Endothelial cell of umbilical vein (primary cell): ENCODE data around the gene RAB3B. TPM values are rescaled to one million over a fixed set of nuclear protein-coding genes. Genes with fewer than 3 reads are reported as not detected.

Experiments used
- Bru-seq: library from RNA; stranded (reverse); fragments of 400-500 nt; gene quantifications from one replicate; lab custom pipeline; 2021; lab: Mats Ljungman, UMichigan
- BruChase-seq, 2 experiments: library from RNA; stranded (reverse); fragments of 400-500 nt; gene quantifications; one replicate each; lab custom pipeline; 2021; lab: Mats Ljungman, UMichigan
- BruUV-seq: library from RNA; stranded (reverse); fragments of 400-500 nt; replicated peaks from 2 replicates; lab custom pipeline; 2021; lab: Mats Ljungman, UMichigan
- CTCF ChIA-PET: fragments of 300-600, 350-600 bp; sonication (Branson Sonifier 250); formaldehyde crosslinking; loops from one replicate; lab custom pipeline; 2021; ENCODE audit warnings: antibody characterized with exemption, inconsistent platforms; lab: Charles Lee
- POLR2A ChIA-PET: fragments of 300-600, 350-600 bp; sonication (Branson Sonifier 250); formaldehyde crosslinking; loops from one replicate; lab custom pipeline; 2021; ENCODE audit warnings: antibody characterized with exemption, inconsistent platforms; lab: Charles Lee
- DNase-seq: peaks from one replicate; pipeline ENCODE4 v3.0.0-alpha.2; 2011; ENCODE audit warnings: low read depth, low spot score
- FAIRE-seq: peaks from 2 replicates; lab custom pipeline; 2011; peaks lifted over from hg19 to GRCh38; lab: Jason Lieb, UNC
- H2AFZ ChIP-seq: 2 replicates; pipeline ENCODE4 v1.6.0; 2012; ENCODE audit warnings: low read depth, low read length, control low read depth, inconsistent platforms
- H3K27ac ChIP-seq: 2 replicates; pipeline ENCODE4 v1.5.1; 2011; ENCODE audit warnings: low read depth, mild to moderate bottlenecking, control low read depth, low read length, moderate library complexity; ENCODE audit not compliant: insufficient read depth
- H3K27me3 ChIP-seq, 2 experiments: 2 replicates each; pipeline versions ENCODE4 v1.6.0 to v1.6.1; 2011; ENCODE audit warnings: low read length in 2 of 2, mixed read lengths in 1 of 2; ENCODE audit not compliant: control insufficient read depth in 2 of 2, insufficient read depth in 2 of 2
- H3K36me3 ChIP-seq, 2 experiments: 2 replicates in 1 of 2; 3 replicates in 1 of 2; pipeline ENCODE4 v1.5.1; 2011; ENCODE audit warnings: low read length in 2 of 2, mild to moderate bottlenecking in 1 of 2, moderate library complexity in 1 of 2; ENCODE audit not compliant: control insufficient read depth in 2 of 2, insufficient read depth in 2 of 2; ENCODE audit errors: extremely low read depth in 1 of 2
- H3K4me1 ChIP-seq: 3 replicates; pipeline ENCODE4 v1.5.1; 2011; ENCODE audit warnings: mild to moderate bottlenecking, low read length; ENCODE audit not compliant: control insufficient read depth, insufficient read depth; ENCODE audit errors: extremely low read depth
- H3K4me2 ChIP-seq: 2 replicates; pipeline ENCODE4 v1.6.1; 2011; ENCODE audit warnings: low read length, control low read depth, mixed read lengths; ENCODE audit not compliant: insufficient read depth
- H3K4me3 ChIP-seq, 3 experiments: fragments of 200-600 bp in 1 of 3; sonication (generic), shearing (Covaris generic) in 1 of 3; replicated peaks in 1 of 3; 2 replicates each; pipeline ENCODE4 v1.5.1; 2011 to 2016; ENCODE audit warnings: control low read depth in 3 of 3, low read length in 3 of 3, mild to moderate bottlenecking in 2 of 3, inconsistent platforms in 1 of 3, low read depth in 1 of 3, moderate library complexity in 1 of 3; ENCODE audit not compliant: insufficient read depth in 1 of 3
- H3K79me2 ChIP-seq: 2 replicates; pipeline ENCODE4 v1.6.0; 2012; ENCODE audit warnings: low read length, inconsistent platforms; ENCODE audit not compliant: control insufficient read depth, insufficient read depth
- H3K9ac ChIP-seq: replicated peaks from 2 replicates; pipeline ENCODE3; 2011; ENCODE audit warnings: low read length, control low read depth; ENCODE audit not compliant: insufficient read depth; ENCODE audit errors: extremely low read depth
- H3K9me1 ChIP-seq: replicated peaks from 3 replicates; pipeline ENCODE4 v1.6.0; 2011; ENCODE audit warnings: mild to moderate bottlenecking, low read length; ENCODE audit not compliant: control insufficient read depth, insufficient read depth; ENCODE audit errors: extremely low read depth
- H3K9me3 ChIP-seq: replicated peaks from 2 replicates; pipeline ENCODE4 v1.5.1; 2012; ENCODE audit warnings: low read length, inconsistent platforms; ENCODE audit not compliant: control insufficient read depth, insufficient read depth
- H4K20me1 ChIP-seq: replicated peaks from 2 replicates; pipeline ENCODE3; 2011; ENCODE audit warnings: mild to moderate bottlenecking, low read length; ENCODE audit not compliant: control insufficient read depth, insufficient read depth; ENCODE audit errors: extremely low read depth
- EZH2 ChIP-seq: IDR thresholded peaks from 2 replicates; pipeline ENCODE4 v1.6.1; 2012; ENCODE audit warnings: borderline replicate concordance, low read depth, mild to moderate bottlenecking, moderate library complexity, low read length, inconsistent platforms; ENCODE audit not compliant: severe bottlenecking
- FOS ChIP-seq: IDR thresholded peaks from 2 replicates; pipeline ENCODE4 v1.6.1; 2011; ENCODE audit warnings: mild to moderate bottlenecking, low read length, moderate library complexity, borderline replicate concordance; ENCODE audit not compliant: insufficient read depth
- GATA2 ChIP-seq: IDR thresholded peaks from 2 replicates; pipeline ENCODE4 v1.7.0; 2011; ENCODE audit warnings: low read depth, mild to moderate bottlenecking, moderate library complexity, mixed read lengths, low read length; ENCODE audit not compliant: insufficient read length, insufficient read depth
- JUN ChIP-seq: IDR thresholded peaks from 2 replicates; pipeline ENCODE4 v1.6.1; 2011; ENCODE audit warnings: borderline replicate concordance, low read depth; ENCODE audit not compliant: insufficient read length, insufficient read depth
- MYC ChIP-seq: IDR thresholded peaks from one replicate; pipeline ENCODE4 v1.6.1; 2011; ENCODE audit warnings: mild to moderate bottlenecking, low read depth, low read length
- POLR2A ChIP-seq: IDR thresholded peaks from 2 replicates; pipeline ENCODE4 v1.6.1; 2012; ENCODE audit warnings: low read depth, mild to moderate bottlenecking, control low read depth, low read length
- POLR2AphosphoS5 ChIP-seq: IDR thresholded peaks from 2 replicates; pipeline ENCODE4 v1.6.1; 2012; ENCODE audit warnings: low read depth, mild to moderate bottlenecking, control low read depth, low read length, moderate library complexity; ENCODE audit not compliant: insufficient read depth
- dilution Hi-C: fragments of 300-500 bp; cut with MboI; formaldehyde crosslinking; loops from one replicate; pipeline ENCODE4 v1.15.0; 2019; ENCODE audit warnings: low sequenced_read_pairs; ENCODE audit not compliant: extremely low pct_ligation_motif_present
- intact Hi-C: fragments of 100-400 bp; cut with micrococcal nuclease; formaldehyde crosslinking; loops from one replicate; pipeline ENCODE4 v1.10.0; 2022
- long read RNA-seq: library from polyadenylated mRNA; stranded (forward); transcript quantifications from one replicate; pipeline ENCODE4 v2.0.0, GENCODE V29; 2021
- polyA minus RNA-seq, 3 experiments: library from RNA; depleted of rRNA, polyadenylated mRNA; stranded (reverse); fragments of >200 nt; gene quantifications; 1 replicate in 1 of 3; 2 replicates in 2 of 3; pipeline ENCODE4 v1.2.3, GENCODE V29; 2011
- polyA plus RNA-seq, 4 experiments: library from polyadenylated mRNA; depleted of rRNA in 3 of 4; stranded (reverse) in 3 of 4; unstranded in 1 of 4; fragments of >200 nt; gene quantifications; 2 replicates each; pipeline versions ENCODE4 v1.2.1 to v1.2.3, GENCODE V29; 2011 to 2012; ENCODE audit warnings: missing spikeins in 1 of 4
- total RNA-seq: library from RNA; stranded (reverse); gene quantifications from 2 replicates; pipeline ENCODE4 v1.2.3, GENCODE V29; 2021
- TF ChIP-seq, protein P1 (sequence below): IDR thresholded peaks from 2 replicates; pipeline ENCODE4 v1.6.1; 2011; ENCODE audit not compliant: insufficient read depth, insufficient read length
- TF ChIP-seq, protein P2 (sequence below), 2 donors: IDR thresholded peaks; 1 replicate in 1 of 2; 2 replicates in 1 of 2; pipeline ENCODE4 v1.5.1; 2011; ENCODE audit warnings: low read length in 2 of 2, mild to moderate bottlenecking in 2 of 2, moderate library complexity in 2 of 2, control low read depth in 1 of 2, inconsistent platforms in 1 of 2, low read depth in 1 of 2; ENCODE audit not compliant: insufficient read depth in 1 of 2; ENCODE audit errors: extremely low read depth in 1 of 2

The RAB3B gene, protein sequence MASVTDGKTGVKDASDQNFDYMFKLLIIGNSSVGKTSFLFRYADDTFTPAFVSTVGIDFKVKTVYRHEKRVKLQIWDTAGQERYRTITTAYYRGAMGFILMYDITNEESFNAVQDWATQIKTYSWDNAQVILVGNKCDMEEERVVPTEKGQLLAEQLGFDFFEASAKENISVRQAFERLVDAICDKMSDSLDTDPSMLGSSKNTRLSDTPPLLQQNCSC
- total RNA-seq = 10.4 and 11.9 TPM in 2 replicates
- 3.7 and 4.1 TPM in 2 replicates for polyA plus RNA-seq
- 5.3 and 5.9 TPM in 2 replicates for polyA plus RNA-seq (2011; cell fraction: cytosol; rRNA removed)
- polyA plus RNA-seq (2011; cell fraction: nucleus; rRNA removed) = 4.6 and 4.8 TPM in 2 replicates
- polyA plus RNA-seq (2012) = 26.3 and 29.0 TPM in 2 replicates
- 13.1 and 14.5 TPM in 2 replicates for polyA minus RNA-seq
- not detected for polyA minus RNA-seq (2011; cell fraction: cytosol; rRNA and poly(A)+ RNA removed)
- 4.3 and 6.6 TPM in 2 replicates for polyA minus RNA-seq (2011; cell fraction: nucleus; rRNA and poly(A)+ RNA removed)
- percentile 50 among the genes with signal in this experiment for Bru-seq, nascent RNA
- BruChase-seq, experiment 1, labeled RNA remaining after a 6-hour chase = percentile 75 among the genes with signal in this experiment
- BruChase-seq, experiment 2, labeled RNA remaining after a 2-hour chase = percentile 55 among the genes with signal in this experiment
- long read RNA-seq, full-length matches to known transcripts = 6 of 18 reads
- long read RNA-seq, partial matches to known transcripts = 0 of 18 reads
- long read RNA-seq, other reads (novel, unspliced or antisense) = 12 of 18 reads

DNA sequence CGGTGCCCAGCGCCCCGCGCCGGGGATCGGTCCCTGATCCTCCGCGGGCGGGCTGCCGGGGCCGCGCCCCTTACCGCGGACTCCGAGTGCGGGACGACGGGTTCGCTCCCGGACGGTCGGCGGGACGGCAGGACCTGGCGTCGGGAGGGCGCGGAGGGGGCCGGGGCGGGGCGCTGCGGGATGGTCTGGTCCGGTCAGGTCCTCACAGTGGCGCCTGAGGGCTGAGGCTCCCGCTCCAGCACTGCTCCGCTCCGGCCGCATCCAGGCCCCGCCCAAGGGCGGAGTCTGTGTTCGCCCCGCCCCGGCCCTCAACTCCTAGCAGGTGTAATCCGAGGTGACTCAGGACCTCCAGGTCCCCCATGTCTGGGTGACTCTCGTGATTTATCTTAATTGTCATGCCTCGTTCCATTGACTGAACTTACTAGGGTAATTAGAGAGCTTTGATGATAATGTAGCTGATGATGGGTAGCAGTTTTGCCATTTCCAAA is at the start of gene RAB3B:
Gene RAB3B, minus strand, starts transcription at position 223 of the 488 bp plus-strand sequence. CDS start 13,583 bp downstream, outside the sequence.
- Histone ChIP-seq H3K27ac (no peak within 1 kb of the TSS), H3K4me2 (peak within 1 kb of the TSS; percentile 57), H4K20me1 (no peaks in the 10 kb centered on the region), H3K4me3 (peak within 1 kb of the TSS; percentile 35 to 84 (median 73)), H3K9ac (peak within 1 kb of the TSS; percentile 64), H3K9me1 (no peaks in the 10 kb centered on the region), H3K27me3 (peaks cover 15 to 16% of the 10 kb centered on the region in 2 experiments), H3K79me2 (no peaks in the 10 kb centered on the region), H3K36me3 (no peaks in the 10 kb centered on the region), H2AFZ (peak within 1 kb of the TSS; percentile 71), H3K4me1 (no peaks in the 10 kb centered on the region), H3K9me3 (no peaks in the 10 kb centered on the region)
- intact Hi-C loops (no loop called here), dilution Hi-C loops (no loop called here)
- DNase-seq (peak; percentile 71), FAIRE-seq (peak; percentile 77)
- BruUV-seq = no TSS peak
- CTCF ChIA-PET = interaction anchor here (0.9 to 2.0 kb wide), 2 partner anchors 65 to 94 kb away, joined by 3 to 9 read pairs; partner anchors contain the start of gene TXNDC12
- TF ChIP-seq POLR2AphosphoS5 = peak; percentile 50
- no peak for TF ChIP-seq GATA2
- TF ChIP-seq POLR2A = peak; percentile 50
- POLR2A ChIA-PET = no interaction called here

DNA sequence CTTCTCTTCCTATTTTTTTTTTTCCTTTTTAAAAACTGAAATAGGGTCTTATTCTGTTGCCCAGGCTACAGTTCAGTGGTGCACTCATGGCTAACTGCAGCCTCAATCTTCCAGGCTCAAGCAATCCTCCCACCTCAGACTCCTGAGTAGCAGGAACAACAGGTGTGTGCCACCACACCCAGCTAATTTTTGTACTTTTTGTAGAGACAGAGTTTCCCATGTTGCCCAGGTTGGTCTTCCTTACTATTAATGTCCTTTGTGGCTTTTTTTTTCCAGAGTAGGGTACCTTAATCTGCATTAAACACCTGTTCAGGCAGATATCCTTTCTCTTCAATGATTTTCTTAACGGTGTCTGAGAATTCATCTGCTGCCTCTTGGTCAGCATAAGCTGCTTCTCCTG is 47.4 kb upstream of the RAB3B start:
- POLR2A ChIA-PET = no interaction called here
- H3K36me3 ChIP-seq = peaks cover 2 to 3% of the 10 kb centered on the region in 2 experiments
- no peaks in the 10 kb centered on the region for H3K9me3 ChIP-seq
- no TSS peak for BruUV-seq
- no peak overlapping the region for H3K9ac ChIP-seq
- no peaks in the 10 kb centered on the region for H3K9me1 ChIP-seq
- H3K27me3 ChIP-seq = no peaks in the 10 kb centered on the region
- TF ChIP-seq FOS (no peak), MYC (no peak), EZH2 (no peak), POLR2AphosphoS5 (no peak), GATA2 (no peak), POLR2A (no peak), JUN (no peak)
- TF ChIP-seq, protein P1, sequence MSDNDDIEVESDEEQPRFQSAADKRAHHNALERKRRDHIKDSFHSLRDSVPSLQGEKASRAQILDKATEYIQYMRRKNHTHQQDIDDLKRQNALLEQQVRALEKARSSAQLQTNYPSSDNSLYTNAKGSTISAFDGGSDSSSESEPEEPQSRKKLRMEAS = no peak
- TF ChIP-seq, protein P2, sequence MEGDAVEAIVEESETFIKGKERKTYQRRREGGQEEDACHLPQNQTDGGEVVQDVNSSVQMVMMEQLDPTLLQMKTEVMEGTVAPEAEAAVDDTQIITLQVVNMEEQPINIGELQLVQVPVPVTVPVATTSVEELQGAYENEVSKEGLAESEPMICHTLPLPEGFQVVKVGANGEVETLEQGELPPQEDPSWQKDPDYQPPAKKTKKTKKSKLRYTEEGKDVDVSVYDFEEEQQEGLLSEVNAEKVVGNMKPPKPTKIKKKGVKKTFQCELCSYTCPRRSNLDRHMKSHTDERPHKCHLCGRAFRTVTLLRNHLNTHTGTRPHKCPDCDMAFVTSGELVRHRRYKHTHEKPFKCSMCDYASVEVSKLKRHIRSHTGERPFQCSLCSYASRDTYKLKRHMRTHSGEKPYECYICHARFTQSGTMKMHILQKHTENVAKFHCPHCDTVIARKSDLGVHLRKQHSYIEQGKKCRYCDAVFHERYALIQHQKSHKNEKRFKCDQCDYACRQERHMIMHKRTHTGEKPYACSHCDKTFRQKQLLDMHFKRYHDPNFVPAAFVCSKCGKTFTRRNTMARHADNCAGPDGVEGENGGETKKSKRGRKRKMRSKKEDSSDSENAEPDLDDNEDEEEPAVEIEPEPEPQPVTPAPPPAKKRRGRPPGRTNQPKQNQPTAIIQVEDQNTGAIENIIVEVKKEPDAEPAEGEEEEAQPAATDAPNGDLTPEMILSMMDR (IDR thresholded peaks at IDR 0.05; ENCODE audit: extremely low read depth in 1 of 2, insufficient read depth in 1 of 2, low read depth in 1 of 2, low read length in 2 of 2) = no peak
- no peak for DNase-seq
- H3K79me2 ChIP-seq = peaks cover 3% of the 10 kb centered on the region
- H4K20me1 ChIP-seq = no peaks in the 10 kb centered on the region
- H3K4me1 ChIP-seq = peaks cover 5% of the 10 kb centered on the region
- H3K27ac ChIP-seq = no peak overlapping the region
- no peak overlapping the region for H3K4me3 ChIP-seq
- dilution Hi-C loops (no loop called here), intact Hi-C loops (no loop called here)
- no peak for FAIRE-seq
- H2AFZ ChIP-seq = no peak overlapping the region
- CTCF ChIA-PET = no interaction called here
- H3K4me2 ChIP-seq = no peak overlapping the region
